HUDEP-2 (cell line): ENCODE results near the gene GALNS.
"Not testable (repeated sequence)": the region's sequence is repeated elsewhere in the genome, so short reads cannot be mapped to it uniquely, and the experiment has no call there.

ENCODE experiments used
- DNase-seq, 76 experiments: peaks; one replicate each; lab custom pipeline; 2025; ENCODE audit not compliant: unreplicated experiment in 76 of 76; lab: John Stamatoyannopoulos, UW

The GALNS gene

DNA sequence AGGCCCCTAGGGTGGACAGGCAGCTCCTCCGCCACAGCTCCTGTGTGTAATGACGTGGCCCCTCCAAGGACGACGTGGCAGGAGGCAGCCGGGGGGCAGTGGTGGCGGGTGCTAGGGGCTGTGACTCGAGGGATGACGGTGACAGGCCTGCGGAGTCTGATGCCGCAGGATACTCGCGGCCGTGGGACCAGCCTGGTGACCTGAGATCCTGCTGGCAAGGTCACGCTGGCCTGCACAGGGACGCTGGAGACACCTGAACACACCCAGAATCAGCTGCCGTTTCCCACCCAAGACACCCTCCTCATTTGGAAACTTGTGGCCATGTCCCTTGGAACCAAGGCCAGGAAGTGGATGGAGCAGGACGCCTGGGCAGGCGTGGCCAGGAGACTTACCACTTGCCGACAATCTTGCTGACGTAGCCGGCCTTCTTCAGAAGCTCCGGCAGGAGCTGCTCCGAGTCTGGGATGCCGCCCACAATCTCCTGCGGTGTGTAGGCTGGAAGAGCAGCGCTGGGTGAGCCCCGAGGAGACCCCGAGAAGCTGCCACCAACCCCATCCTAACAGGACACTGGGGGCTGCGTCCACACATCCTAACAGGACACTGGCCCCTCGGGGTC, 16.0 kb downstream of the GALNS start:
- DNase-seq: no peak

DNA sequence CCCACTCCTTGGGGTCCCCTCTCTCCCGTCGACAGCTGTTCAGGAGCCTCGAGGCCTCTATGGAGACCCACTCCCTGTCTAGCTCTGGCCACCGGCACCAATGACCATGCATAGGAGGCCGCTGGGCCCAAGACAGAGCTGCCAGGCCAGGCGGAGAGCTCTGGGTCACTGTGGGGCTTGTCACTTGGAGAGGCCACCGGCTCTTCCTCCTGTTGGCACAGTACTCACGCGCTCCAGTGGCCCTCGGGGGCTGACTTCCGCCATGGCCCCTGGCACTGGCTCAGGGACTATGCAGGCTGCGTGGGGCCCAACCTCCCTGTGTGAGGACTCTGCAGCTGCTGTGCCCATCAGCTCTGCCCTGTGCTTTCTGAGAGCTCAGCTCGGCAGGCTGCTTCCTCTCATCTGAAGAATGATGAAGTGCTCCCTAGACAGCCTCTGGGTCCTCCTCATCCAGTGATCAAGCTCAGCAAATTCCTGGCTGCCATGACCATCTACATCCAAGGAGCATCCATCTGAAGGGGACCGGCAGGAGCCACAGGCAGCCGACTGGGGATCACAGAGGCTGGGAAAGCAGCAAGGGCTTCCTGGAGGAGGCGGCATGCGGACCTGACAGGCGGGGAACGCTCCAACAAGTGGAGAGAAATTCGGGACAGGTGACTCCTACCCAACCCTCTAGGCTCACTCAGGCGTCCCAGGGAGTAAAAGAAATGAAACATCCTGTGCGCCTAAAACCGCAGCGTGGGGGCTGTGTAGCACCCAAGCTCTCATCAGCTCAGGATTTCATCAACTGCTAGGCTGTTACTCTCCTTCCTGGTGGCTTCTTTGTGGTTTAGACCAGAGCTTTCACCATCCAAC, 16.8 kb downstream of the GALNS start:
- DNase-seq: no peak

DNA sequence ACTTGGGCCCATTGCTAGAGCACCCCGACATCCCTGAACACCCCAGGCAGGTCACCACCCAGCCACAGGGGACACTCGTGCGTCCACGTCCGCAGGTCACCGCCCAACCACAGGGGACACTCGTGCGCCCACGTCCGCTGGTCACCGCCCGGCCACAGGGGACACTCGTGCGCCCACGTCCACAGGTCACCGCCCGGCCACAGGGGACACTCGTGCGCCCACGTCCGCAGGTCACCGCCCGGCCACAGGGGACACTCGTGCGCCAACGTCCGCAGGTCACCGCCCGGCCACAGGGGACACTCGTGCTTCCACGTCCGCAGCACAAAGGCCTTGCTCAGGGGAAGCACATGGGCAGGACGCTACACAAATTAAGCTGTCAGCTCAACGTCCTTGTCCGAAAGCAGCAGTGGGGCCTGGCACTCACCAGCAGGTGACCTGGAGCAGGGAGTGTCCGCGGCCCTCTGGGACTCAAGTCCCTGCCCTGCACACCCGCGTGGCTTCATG, 17.7 kb downstream of the GALNS start:
- DNase-seq: peak in 1 of 76 experiments; percentile 9

DNA sequence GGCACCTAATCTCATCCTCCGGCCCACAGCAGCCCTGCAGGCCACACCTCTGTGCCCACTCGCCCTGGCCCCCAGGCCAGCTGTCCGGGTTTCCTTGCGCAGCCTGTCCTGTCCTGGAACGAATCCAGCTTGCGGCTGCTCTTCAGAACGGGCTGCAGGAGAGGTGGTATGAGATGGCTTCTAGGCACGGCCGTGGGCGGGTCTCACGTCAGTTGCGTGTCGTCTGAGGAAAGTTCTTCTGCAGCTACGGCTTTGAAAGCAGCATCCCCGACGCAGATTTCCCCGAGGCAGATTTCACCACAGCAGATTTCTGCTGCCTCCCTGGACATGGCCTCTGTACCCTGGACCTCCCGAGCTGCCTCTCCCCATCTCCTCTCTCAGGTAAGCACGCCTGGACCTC, 18.2 kb downstream of the GALNS start:
- DNase-seq: no peak

DNA sequence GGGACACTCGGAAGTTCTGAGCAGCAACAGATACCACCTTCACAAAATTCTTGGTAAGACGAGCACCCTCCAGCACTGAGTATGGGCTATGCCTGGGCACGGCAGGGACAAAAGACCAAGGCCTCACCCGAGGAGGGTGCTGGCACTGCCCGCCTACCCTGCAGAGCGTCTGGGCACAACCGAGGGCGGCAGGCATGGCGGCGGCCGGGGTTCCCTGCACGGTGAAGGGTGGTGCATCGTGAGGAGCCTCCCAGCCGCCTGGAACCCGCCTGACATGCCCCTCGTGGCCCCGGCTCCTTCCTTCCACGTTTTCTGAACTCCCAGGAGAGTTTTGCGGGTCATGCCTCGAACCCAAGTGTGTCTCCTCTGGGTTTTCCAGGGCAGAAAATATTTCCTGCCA, 18.9 kb downstream of the GALNS start:
- DNase-seq: no peak

DNA sequence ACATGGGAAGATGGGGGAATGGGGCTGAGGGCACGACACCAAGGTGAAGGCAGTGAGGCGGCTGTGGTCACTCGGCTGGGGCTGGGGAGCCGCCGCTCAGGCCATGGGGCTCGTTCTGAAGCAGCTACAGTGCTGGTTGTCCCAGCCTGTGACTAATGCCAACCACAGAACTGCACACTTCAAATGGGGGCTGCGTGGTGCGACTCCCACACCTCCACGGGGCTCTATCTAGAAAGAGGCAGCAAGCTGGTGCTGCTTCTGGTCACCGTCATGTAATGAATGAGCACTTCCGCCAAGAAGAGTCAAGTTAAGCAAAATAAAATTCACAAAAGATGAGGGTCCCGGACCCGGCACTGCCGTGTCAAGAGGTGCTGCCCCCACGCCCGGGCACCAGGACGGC, 20.0 kb downstream of the GALNS start:
- no peak for DNase-seq

DNA sequence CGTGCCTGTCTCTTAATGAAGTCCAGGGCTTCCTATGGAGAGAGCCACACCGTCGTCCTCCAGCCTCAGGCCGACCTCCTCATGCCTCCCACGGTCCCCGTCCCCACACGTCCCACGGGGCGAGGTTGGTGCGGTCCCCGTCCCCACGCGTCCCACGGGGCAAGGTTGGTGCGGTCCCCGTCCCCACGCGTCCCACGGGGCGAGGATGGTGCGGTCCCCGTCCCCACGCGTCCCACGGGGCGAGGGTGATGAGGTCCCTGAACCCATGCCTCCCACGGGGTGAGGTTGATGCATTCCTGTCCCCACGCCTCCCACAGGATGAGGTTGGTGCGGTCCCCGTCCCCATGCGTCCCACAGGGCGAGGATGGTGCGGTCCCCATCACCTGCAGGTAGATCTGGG, 20.9 kb downstream of the GALNS start:
- no peak for DNase-seq

DNA sequence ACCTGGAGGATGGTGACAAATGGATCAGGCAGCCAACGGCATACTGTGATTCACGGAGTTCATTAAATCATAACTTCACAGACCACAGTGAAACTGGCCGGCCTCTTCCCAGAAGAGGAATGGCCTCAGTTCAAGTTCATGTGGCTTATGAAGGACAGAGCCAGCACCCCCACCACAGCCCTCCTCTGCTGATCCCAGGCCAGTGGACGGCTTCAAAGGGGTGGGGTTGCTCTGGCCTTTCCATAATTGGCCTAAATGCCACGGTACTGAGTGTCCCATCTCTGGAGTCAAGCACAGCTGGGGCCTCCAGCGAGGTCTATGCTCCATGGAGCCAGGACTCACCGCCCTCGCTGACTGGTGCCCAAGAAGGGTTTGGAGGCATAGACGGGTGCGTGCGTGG, 21.4 kb downstream of the GALNS start:
- no peak for DNase-seq

DNA sequence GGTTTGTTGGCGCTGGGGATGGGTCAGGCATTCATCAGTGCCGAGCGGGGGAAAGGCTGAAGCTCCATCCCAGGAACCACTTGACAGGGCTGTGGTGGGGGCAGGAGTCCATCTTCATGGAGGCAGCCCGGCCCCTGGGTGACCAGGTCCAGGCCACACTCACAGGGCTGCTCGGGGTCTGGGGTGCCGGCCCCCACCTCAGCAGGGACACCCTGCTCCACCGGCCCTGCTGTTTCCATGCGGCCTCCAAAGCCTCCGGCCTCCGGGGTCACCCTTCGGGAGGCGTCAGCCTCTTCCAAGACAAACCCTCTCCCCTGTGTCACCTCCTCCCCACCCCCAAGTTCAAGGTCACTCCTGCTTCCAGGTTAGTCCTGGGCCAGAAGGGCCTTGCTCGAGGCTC, 22.1 kb downstream of the GALNS start:
- DNase-seq: no peak

DNA sequence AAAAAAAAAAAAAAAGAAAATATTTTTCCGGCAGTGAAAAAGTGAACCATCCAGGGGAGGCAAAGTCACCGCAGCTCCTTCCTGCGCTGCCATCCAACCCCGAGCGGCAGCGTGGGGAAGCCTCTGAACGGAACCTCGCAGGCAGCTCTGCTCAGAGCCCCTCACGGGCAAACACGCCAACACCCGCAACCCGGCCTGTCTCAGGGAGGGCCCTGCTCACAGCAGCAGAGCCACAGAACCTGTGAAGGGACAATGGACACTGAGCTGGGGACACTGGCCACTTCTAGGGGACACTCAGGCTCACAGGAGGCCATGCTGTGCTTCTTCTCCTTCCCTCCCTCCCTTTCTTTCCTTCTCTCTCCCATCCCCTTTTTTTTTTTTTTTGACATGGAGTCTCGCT, 23.7 kb downstream of the GALNS start:
- DNase-seq: no peak

DNA sequence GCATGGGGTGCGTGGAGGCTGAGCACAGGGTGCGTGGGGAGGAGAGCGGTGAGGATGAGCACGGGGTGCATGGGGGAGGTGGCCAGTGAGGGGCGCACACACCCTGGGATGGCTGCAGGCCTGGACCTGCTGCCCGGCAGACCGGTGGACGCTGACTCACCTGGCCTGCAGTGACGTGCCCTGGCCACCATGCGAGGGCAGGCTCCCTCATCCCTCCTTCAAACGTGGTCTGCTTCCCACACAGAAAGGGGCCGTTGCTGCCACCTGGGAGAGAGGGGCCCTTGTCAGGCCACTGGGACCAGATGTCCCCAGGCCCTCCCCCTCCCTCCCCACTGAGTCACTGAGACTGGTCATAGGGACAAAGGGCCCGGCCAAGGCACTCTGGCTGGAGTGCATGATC, 24.9 kb downstream of the GALNS start:
- DNase-seq: no peak

DNA sequence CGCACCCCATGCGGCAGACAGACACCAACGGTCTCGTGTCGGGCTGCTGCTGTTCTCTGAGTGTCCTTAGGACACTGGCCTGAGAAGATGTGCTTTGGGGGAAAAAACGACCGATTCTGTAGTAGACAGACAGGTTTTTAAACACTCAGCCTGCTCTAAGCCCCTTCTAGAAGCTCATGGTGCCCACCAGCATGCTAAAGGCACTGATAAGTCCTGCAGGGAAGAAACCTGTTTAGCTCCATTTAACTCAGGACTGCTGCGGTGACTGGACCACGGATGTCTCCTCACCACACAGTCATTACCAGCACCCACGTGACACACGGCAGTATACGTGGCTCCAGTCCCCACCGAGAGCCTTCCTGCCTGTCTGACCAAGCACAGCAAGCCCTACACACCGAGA, 26.0 kb downstream of the GALNS start:
- no peak for DNase-seq

DNA sequence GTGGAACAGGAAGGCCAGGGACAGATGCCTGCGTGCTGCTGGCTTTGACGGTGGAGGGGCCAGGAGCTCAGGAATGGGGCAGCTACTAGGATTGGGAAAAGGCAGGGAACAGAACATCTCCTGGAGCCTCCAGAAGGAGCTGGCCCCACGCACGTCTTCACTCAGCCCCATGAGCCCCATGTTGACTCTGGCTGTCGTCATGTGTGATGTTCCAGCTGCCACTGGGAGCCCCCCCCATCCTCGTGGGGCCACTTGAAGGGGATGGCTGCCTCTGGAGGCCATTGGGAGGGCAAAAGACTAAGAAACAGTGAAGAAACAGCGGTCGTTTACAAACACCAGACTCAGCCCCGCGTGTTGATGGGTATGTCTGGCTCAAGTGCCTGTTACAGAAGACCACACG, 26.5 kb downstream of the GALNS start:
- no peak for DNase-seq

DNA sequence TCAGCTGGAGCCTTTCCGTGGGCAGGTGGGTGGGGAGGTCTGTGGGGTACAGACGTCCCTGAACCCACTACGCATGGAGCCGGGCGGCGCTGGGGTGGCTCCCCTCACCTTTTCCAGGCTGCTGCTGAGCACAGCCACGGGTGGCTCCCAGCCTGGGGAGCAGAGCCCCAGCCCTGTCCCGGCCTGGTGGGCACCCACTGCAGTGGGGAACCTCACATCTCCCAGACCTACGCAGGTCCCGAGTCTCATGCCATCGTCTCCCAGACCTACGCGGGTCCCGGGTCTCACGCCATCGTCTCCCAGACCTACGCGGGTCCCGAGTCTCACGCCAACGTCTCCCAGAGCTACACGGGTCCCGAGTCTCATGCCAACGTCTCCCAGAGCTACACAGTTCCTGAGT, 28.0 kb downstream of the GALNS start:
- DNase-seq: no peak

DNA sequence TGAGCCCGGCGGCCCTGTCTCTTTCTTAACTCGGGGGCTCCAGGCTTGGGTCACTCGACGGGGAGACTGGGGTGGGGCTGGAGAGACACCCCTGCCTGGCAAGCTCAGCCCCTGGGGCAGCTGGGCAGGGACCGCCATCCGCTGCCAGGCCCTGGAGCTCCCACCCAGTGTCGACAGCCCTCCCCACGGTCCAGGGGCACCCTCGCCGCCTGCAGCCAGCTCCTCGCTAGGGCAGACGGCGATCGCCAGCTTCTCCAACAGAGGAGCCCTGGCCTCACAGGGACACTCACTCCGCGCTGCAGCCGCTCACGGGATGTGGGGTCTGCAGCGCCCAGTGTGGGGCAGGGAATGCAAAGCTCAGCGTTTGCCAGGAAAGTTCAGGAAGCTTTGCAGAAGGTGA, 29.0 kb downstream of the GALNS start:
- DNase-seq: no peak

DNA sequence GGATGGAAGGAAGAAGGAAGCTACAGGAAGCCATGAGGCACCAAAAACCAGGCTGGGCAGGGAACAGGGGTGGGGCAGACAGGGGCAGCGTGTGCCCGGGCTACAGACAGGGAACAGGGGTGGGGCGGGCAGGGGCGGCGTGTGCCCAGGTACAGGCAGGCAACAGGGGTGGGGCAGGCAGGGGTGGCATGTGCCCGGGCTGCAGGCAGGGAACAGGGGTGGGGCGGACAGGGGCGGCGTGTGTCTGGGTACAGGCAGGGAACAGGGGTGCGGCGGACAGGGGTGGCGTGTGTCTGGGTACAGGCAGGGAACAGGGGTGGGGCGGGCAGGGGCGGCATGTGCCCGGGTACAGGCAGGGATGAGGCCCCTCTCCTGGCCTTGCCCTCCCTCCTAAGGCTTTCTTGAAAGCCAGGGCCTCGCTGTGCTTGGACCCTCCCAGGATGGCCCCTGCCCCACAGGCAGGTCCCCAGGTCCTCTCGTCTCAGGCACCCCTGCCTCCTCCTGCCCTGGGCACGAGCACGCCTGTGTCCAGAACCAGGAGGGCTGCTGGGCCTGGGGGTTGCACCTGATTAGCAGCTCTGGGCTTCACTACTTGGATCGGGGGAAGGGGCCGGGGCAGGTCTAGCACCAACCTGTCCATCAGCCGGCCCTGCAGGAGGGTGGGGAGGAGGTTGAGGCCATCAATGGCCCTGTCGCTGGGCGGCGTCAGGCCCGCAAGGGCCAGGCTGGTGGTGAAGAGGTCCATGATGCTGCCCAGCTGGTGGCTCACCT, 30.5 kb downstream of the GALNS start:
- no peak for DNase-seq

DNA sequence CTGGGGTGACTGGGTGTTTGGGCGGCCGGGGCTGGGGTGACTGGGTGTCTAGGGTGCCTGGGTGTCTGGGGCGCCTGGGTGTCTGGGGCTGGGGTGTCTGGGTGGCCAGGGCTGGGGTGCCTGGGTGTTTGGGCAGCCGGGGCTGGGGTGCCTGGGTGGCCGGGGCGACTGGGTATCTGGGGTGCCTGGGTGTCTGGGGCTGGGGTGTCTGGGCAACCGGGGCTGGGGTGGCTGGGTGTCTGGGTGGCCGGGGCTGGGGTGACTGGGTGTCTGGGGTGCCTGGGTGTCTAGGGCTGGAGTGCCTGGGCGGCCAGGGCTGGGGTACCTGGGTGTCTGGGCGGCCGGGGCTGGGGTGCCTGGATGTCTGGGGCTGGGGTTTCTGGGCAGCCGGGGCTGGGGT, 31.6 kb downstream of the GALNS start:
- DNase-seq: no peak

DNA sequence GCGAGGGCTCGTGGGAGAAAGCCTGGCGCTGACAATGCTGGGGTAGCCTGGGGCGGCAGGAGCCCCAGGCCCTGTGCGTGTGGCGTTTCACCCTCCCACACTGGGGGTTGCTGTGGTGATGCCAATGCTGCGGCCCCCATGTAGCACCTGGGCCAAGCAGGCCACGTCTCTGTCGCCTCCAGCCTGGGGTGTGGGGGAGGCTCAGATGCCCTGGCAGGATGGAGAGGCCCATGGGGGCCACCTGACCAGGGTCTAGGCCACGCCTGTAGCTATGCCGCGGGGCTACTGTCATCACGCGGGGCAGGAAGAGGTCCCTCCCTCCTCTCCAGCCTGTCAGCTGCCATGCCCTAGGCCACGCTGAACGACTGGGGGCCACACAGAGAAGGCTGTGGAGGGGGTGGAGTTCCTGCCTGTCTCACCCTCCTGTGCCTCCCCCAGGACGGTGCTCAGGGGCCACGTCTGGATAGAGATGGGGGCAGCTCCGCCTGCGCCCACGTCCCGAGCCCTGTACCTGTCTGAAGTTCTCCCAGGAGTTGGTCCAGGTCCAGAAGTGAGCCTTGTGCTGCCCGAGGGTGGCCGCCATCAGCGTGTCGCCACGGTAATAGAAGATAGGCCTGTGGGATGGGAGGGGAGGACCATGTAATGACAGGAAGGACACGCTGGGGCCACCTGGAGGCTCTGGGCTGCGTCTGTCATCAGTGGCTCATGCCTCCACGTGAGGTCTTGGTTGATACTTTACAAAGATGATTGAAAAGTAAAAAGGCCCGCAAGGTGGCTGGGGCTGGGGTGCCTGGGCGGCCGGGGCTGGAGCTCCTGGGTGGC, 32.3 kb downstream of the GALNS start:
- DNase-seq: no peak

DNA sequence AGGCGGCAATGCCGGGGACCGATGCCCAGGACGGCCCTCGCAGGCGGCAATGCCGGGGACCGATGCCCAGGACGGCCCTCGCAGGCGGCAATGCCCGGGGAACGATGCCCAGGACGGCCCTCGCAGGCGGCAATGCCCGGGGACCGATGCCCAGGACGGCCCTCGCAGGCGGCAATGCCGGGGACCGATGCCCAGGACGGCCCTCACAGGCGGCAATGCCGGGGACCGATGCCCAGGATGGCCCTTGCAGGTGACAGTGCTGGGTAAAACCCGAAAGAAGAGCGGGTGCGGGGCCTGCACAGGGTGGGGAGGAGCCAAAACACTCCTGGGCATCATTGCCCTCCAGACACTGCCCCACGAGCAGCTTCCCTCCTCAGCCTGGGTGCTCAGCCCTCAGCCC, 33.1 kb downstream of the GALNS start:
- DNase-seq: not testable (repeated sequence)

DNA sequence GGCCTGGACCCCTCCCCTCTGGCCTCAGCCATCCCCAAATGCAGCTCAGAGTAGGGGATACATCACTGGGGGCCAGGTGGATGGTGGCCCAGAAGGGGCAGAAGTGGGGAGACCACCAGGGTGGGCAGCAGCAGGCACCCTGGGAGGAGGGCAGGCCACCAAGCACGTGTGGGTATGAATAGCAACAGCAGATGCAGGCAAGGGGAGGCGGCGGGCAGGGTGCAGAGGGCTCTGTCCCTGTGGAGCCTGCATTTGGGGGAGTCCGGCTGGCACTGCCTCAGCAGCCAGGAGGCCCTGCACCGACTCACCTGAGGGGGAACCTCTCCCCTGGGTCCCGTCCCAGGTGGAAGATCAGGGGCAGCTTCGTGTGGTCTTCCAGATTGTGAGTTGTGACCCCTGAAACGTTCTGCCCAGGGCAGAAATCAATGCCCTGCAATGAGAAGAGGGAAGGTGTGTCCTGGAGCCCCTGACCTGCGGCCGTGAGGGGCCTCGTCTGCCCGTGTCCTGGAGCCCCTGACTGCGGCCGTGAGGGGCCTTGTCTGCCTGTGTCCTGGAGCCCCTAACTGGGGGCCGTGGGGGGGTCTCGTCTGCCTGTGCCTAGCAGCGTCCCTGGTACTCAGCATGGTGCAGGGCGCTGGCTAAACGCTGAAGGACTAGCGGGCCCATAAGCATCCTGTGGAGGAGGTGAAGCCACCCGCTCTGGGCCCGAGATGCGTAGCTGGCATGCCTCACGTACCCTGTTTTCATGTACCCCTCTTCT, 34.3 kb downstream of the GALNS start:
- no peak for DNase-seq
